Vagina (tissue), 2 donors: Measurements from ENCODE around the gene BLOC1S5.
"Not testable (repeated sequence)": the region's sequence is repeated elsewhere in the genome, so short reads cannot be mapped to it uniquely, and the experiment has no call there.

Experiments
- POLR2A ChIP-seq, 2 donors: fragments of 450-650 bp; IDR thresholded peaks; one replicate each; pipeline ENCODE4 v1.6.1; 2017; ENCODE audit warnings: antibody characterized with exemption in 2 of 2, mild to moderate bottlenecking in 2 of 2, moderate library complexity in 2 of 2
- POLR2AphosphoS5 ChIP-seq, 2 donors: sonication (generic); formaldehyde crosslinking; IDR thresholded peaks; one replicate each; pipeline ENCODE4 v1.9.0; 2017; ENCODE audit warnings: antibody characterized with exemption in 2 of 2, mild to moderate bottlenecking in 2 of 2, low read depth in 1 of 2; ENCODE audit not compliant: insufficient read depth in 1 of 2
- TF ChIP-seq, protein P1 (sequence below), 3 experiments: fragments of 450-650 bp in 2 of 3; fragments of 200-600 bp in 1 of 3; sonication (generic) in 1 of 3; IDR thresholded peaks; one replicate each; pipeline ENCODE4 v1.5.1; 2017 to 2019; ENCODE audit warnings: antibody characterized with exemption in 3 of 3, mild to moderate bottlenecking in 2 of 3, moderate library complexity in 2 of 3

DNA sequence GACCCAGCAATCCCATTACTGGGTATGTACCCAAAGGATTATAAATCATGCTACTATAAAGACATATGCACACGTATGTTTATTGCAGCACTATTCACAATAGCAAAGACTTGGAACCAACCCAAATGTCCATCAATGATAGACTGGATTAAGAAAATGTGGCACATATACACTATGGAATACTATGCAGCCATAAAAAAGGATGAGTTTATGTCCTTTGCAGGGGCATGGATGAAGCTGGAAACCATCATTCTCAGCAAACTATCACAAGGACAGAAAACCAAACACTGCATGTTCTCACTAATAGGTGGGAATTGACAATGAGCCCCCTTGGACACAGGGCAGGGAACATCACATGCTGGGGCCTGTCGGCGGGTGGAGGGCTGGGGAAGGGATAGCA lies 30.1 kb downstream of the BLOC1S5 start:
- not testable (repeated sequence) for TF ChIP-seq POLR2AphosphoS5 (IDR thresholded peaks at IDR 0.05; ENCODE audit: insufficient read depth in 1 of 2, low read depth in 1 of 2); POLR2A (IDR thresholded peaks at IDR 0.05)
- TF ChIP-seq, protein P1, sequence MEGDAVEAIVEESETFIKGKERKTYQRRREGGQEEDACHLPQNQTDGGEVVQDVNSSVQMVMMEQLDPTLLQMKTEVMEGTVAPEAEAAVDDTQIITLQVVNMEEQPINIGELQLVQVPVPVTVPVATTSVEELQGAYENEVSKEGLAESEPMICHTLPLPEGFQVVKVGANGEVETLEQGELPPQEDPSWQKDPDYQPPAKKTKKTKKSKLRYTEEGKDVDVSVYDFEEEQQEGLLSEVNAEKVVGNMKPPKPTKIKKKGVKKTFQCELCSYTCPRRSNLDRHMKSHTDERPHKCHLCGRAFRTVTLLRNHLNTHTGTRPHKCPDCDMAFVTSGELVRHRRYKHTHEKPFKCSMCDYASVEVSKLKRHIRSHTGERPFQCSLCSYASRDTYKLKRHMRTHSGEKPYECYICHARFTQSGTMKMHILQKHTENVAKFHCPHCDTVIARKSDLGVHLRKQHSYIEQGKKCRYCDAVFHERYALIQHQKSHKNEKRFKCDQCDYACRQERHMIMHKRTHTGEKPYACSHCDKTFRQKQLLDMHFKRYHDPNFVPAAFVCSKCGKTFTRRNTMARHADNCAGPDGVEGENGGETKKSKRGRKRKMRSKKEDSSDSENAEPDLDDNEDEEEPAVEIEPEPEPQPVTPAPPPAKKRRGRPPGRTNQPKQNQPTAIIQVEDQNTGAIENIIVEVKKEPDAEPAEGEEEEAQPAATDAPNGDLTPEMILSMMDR (IDR thresholded peaks at IDR 0.05), result not testable (repeated sequence)
